ENCODE results near the gene MYO7A. TPM values are rescaled to one million over a fixed set of nuclear protein-coding genes. Genes with fewer than 3 reads are reported as not detected.

Gene MYO7A
- total and polyA plus RNA-seq, 2 of the 8 experiments (the other 6 are each of a cell fraction or from before 2014, with no cell fraction given), result 1.5 to 1.9 TPM

DNA sequence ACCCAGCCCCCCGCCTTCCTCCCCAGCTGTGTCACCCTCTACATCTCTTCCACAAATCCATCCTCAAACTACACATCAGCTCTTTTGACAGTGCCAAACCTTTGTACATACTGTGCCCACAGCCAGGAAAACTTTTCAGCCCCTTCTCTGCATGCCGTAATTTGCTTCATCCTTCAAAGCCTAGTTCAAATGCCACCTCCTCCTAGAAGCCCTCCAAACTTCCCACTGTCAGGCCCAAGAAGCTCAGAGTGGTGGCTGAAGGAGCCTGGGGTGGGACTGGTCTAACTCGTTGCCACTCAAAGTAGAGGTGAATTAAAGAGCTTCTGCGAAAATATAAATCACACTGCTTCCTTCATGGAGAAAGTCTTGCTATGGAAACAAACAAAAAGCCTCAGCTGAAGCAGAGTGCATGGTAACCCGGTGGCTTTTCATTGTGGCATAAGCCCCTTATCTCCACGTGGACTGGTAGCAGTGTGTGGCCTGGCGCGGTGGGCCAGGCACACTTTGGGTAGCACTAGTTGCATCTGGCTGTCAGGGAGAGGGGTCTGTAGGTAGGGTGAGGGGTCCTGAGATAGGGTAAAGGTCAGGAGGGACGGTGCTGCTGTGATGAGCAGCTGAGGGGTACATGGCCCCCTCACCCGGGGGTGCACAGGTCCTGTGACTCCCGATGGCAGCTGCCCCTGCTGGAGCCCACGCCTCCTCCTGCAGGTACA, 76.9 kb downstream of the MYO7A start:
- POLR2A ChIA-PET (ENCODE audit: partially characterized antibody), result no interaction called here
- H3K4ac ChIP-seq (replicated peaks; ENCODE audit: insufficient read length, low read depth, low read length), result no peak overlapping the region
- no peak overlapping the region for H3K9ac ChIP-seq (replicated peaks in 1 of 4; ENCODE audit: extremely low read depth in 1 of 4, low read depth in 3 of 4, low read length in 3 of 4)
- no peak overlapping the region for H3K4me3 ChIP-seq (ENCODE audit: extremely low read depth in 1 of 4, insufficient read depth in 2 of 4, low read depth in 3 of 4, low read length in 4 of 4)
- H4K91ac ChIP-seq (replicated peaks; ENCODE audit: insufficient read length, low read length), result no peak overlapping the region
- no peak overlapping the region for H3K4me2 ChIP-seq (ENCODE audit: insufficient read depth in 1 of 2, low read depth in 2 of 2, low read length in 2 of 2)
- H3K27me3 ChIP-seq (replicated peaks in 1 of 4; ENCODE audit: control insufficient read depth in 3 of 4, extremely low read depth in 1 of 4, insufficient read depth in 3 of 4, low read length in 3 of 4), result no peaks in the 10 kb centered on the region; a peak in 1 of 7 replicates
- no peak overlapping the region for H2BK15ac ChIP-seq (ENCODE audit: low read length)
- WGBS, 2 experiments (ENCODE audit: extremely low coverage in 1 of 2, insufficient coverage in 1 of 2, insufficient read length in 1 of 2, insufficient replicate concordance in 2 of 2, low coverage in 1 of 2, low lambda C conversion rate in 2 of 2, missing lambda C conversion rate in 1 of 2), result 91% methylated on average over 11 of the region's 12 CpGs; no CpG with 5 or more reads in 1 of the 2 experiments
- H2BK120ac ChIP-seq (replicated peaks; ENCODE audit: low read depth, low read length), result no peak overlapping the region
- no peak overlapping the region for H2BK5ac ChIP-seq (ENCODE audit: low read depth, low read length)
- no peak overlapping the region for H3K14ac ChIP-seq (ENCODE audit: insufficient read length)
- no peak overlapping the region for H2BK20ac ChIP-seq (ENCODE audit: low read length)
- H2AFZ ChIP-seq (ENCODE audit: low read length), result no peak overlapping the region
- H3K23ac ChIP-seq (ENCODE audit: insufficient read length), result no peak overlapping the region
- no peaks in the 10 kb centered on the region for H3K9me3 ChIP-seq (ENCODE audit: insufficient read depth in 2 of 2, low read depth in 1 of 2, low read length in 1 of 2)
- FAIRE-seq (no peak), DNase-seq (ENCODE audit: low read depth in 1 of 2, low spot score in 2 of 2) (no peak)
- H4K5ac ChIP-seq (ENCODE audit: insufficient read length, low read depth, low read length), result no peak overlapping the region
- H3K23me2 ChIP-seq (ENCODE audit: low read depth, low read length), result no peaks in the 10 kb centered on the region
- no peaks in the 10 kb centered on the region for H3K36me3 ChIP-seq (ENCODE audit: control insufficient read depth in 2 of 4, insufficient read depth in 4 of 4, low read length in 3 of 4)
- no peaks in the 10 kb centered on the region for H3K79me2 ChIP-seq (ENCODE audit: control insufficient read depth in 1 of 2, insufficient read depth in 2 of 2, low read length in 2 of 2)
- H4K8ac ChIP-seq (ENCODE audit: extremely low read depth, insufficient read depth, low read length), result no peak overlapping the region
- H2AK5ac ChIP-seq (ENCODE audit: low read depth, low read length), result no peak overlapping the region
- H3K79me1 ChIP-seq (ENCODE audit: low read depth, low read length), result no peaks in the 10 kb centered on the region
- H4K20me1 ChIP-seq (replicated peaks in 1 of 2; ENCODE audit: control insufficient read depth in 1 of 2, insufficient read depth in 2 of 2, low read length in 2 of 2), result no peaks in the 10 kb centered on the region
- no peak overlapping the region for H3K27ac ChIP-seq (ENCODE audit: low read depth, low read length)
- no peak overlapping the region for H3K18ac ChIP-seq (ENCODE audit: extremely low read depth, low read length)
- CTCF ChIA-PET (ENCODE audit: partially characterized antibody), result interaction anchor here (0.6 to 5.9 kb wide), 20 partner anchors 10 to 1535 kb away, joined by 3 to 35 read pairs (median 4); partner anchors contain the start of gene MYO7A
- H3K56ac ChIP-seq (replicated peaks; ENCODE audit: insufficient read length, low read depth, low read length), result no peak overlapping the region
- no peak overlapping the region for H2BK12ac ChIP-seq (ENCODE audit: low read depth, low read length)
- TF ChIP-seq SUZ12 (IDR thresholded peaks at IDR 0.05; ENCODE audit: low read length), result no peak
- H3K4me1 ChIP-seq (replicated peaks in 1 of 4; ENCODE audit: control insufficient read depth in 3 of 4, insufficient read depth in 4 of 4, low read length in 3 of 4), result no peaks in the 10 kb centered on the region; a peak in 1 of 7 replicates
